ENCODE results near the gene ANKS1B.
A peak's percentile ranks its signal among the peaks of the same experiment; 100 is the strongest.

ANKS1B gene

DNA sequence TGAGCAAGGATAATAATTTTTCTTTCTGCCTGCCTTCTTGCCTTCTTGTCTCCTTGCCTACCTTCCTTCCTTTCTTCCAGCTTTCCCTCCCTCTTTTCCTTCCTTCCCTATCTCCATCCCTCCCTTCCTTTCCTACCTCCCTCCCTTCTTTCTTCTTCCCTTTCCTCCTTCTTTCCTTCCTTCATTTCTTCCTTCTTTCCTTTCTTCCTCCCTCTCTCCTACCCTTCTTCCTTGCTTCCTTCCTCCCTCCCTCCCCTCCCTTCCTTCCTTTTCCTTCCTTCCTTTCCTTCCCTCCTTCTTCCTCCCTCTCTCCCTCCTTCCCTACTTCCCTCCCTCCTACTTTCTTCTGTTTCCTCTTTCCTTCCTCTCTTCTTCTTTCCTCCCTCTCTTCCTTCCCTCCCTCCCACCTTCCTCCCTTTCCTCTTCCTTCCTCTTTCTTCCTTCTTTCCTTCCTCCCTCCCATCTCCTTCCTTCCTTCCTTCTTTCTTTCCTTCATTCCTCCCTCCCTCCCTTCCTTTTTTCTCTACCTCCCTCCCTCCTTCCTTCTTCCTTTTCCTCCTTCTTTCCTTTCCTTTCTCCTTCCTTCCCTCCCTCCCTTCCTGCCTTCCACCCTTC, 1009.9 kb downstream of the ANKS1B start:
- no peak overlapping the region for H3K27ac ChIP-seq (ENCODE audit: extremely low read depth, low read depth, low read length)
- TF ChIP-seq ZNF768 (tag by site-specific recombination; IDR thresholded peaks at IDR 0.05) = no peak
- TF ChIP-seq SALL2 (tag by site-specific recombination; IDR thresholded peaks at IDR 0.05; ENCODE audit: borderline replicate concordance) = 0 out of 2 replicates have a peak, but pooled peaks have one; percentile 32
- no peak for TF ChIP-seq YY1 (tag by site-specific recombination; IDR thresholded peaks at IDR 0.05)
- 0 out of 2 replicates have a peak, but pooled peaks have one; percentile 44 for TF ChIP-seq ZNF704 (tag by site-specific recombination; IDR thresholded peaks at IDR 0.05)
- TF ChIP-seq ZNF148 (tag by site-specific recombination; IDR thresholded peaks at IDR 0.05; ENCODE audit: borderline replicate concordance) = 0 out of 2 replicates have a peak, but pooled peaks have one; percentile 38
- TF ChIP-seq ZNF621 (tag by site-specific recombination; IDR thresholded peaks at IDR 0.05) = 0 out of 2 replicates have a peak, but pooled peaks have one; percentile 38
- TF ChIP-seq ZNF366 (tag by site-specific recombination; conservative IDR thresholded peaks at IDR 0.05) = peak; percentile 95
- TF ChIP-seq ZNF548 (tag by site-specific recombination; IDR thresholded peaks at IDR 0.05) = no peak
- peak; percentile 16; the same call in 1 of the 2 replicates for TF ChIP-seq ZNF777 (tag by site-specific recombination; IDR thresholded peaks at IDR 0.05; ENCODE audit: borderline replicate concordance)
- no peak for TF ChIP-seq KLF7 (tag by site-specific recombination; IDR thresholded peaks at IDR 0.05; ENCODE audit: borderline replicate concordance)
- TF ChIP-seq ZNF114 (tag by site-specific recombination; IDR thresholded peaks at IDR 0.05) = 0 out of 2 replicates have a peak, but pooled peaks have one; percentile 60
- no peak for TF ChIP-seq ZNF202 (tag by site-specific recombination; IDR thresholded peaks at IDR 0.05; ENCODE audit: borderline replicate concordance)
- no peak for TF ChIP-seq ZNF529 (tag by site-specific recombination; IDR thresholded peaks at IDR 0.05; ENCODE audit: insufficient replicate concordance)
- TF ChIP-seq ZNF473 (tag by site-specific recombination; IDR thresholded peaks at IDR 0.05) = 0 out of 2 replicates have a peak, but pooled peaks have one; percentile 33
- no peak for TF ChIP-seq ZBTB21 (tag by site-specific recombination; IDR thresholded peaks at IDR 0.05)
- H3K4me1 ChIP-seq (ENCODE audit: control insufficient read depth, insufficient read depth, low read length) = no peaks in the 10 kb centered on the region
- no peak overlapping the region for H3K4me3 ChIP-seq (ENCODE audit: low read depth, low read length)
- no peaks in the 10 kb centered on the region for H3K9me3 ChIP-seq (ENCODE audit: control insufficient read depth, insufficient read depth, low read depth, low read length)
- CTCF ChIA-PET = interaction anchor here (0.6 kb wide), 1 partner anchor 238 kb away, joined by 6 read pairs; no protein-coding TSS in a partner anchor
- POLR2A ChIA-PET = no interaction called here
- H3K36me3 ChIP-seq (ENCODE audit: control insufficient read depth in 2 of 2, insufficient read depth in 1 of 2, low read length in 2 of 2) = no peaks in the 10 kb centered on the region

GRCh38 chr12:98973395-98973794, 1011.3 kb downstream of the ANKS1B start:
- Histone ChIP-seq H3K27ac (ENCODE audit: extremely low read depth, low read depth, low read length) (no peak overlapping the region), H3K9me3 (ENCODE audit: control insufficient read depth, insufficient read depth, low read depth, low read length) (no peaks in the 10 kb centered on the region), H3K4me1 (ENCODE audit: control insufficient read depth, insufficient read depth, low read length) (no peaks in the 10 kb centered on the region), H3K4me3 (ENCODE audit: low read depth, low read length) (no peak overlapping the region), H3K36me3 (ENCODE audit: control insufficient read depth in 2 of 2, insufficient read depth in 1 of 2, low read length in 2 of 2) (no peaks in the 10 kb centered on the region)
- ChIA-PET POLR2A (no interaction called here), CTCF (no interaction called here)
- TF ChIP-seq, protein P1, sequence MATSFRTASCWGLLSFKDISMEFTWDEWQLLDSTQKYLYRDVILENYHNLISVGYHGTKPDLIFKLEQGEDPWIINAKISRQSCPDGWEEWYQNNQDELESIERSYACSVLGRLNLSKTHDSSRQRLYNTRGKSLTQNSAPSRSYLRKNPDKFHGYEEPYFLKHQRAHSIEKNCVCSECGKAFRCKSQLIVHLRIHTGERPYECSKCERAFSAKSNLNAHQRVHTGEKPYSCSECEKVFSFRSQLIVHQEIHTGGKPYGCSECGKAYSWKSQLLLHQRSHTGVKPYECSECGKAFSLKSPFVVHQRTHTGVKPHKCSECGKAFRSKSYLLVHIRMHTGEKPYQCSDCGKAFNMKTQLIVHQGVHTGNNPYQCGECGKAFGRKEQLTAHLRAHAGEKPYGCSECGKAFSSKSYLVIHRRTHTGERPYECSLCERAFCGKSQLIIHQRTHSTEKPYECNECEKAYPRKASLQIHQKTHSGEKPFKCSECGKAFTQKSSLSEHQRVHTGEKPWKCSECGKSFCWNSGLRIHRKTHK (tag by site-specific recombination; IDR thresholded peaks at IDR 0.05) = no peak
- no peak for TF ChIP-seq ZNF133 (tag by site-specific recombination; IDR thresholded peaks at IDR 0.05)
- no peak for TF ChIP-seq KLF8 (tag by site-specific recombination; IDR thresholded peaks at IDR 0.05)
- no peak for TF ChIP-seq HIC1 (tag by site-specific recombination; IDR thresholded peaks at IDR 0.05)
- TF ChIP-seq ZNF48 (tag by site-specific recombination; IDR thresholded peaks at IDR 0.05) = no peak
- TF ChIP-seq ZNF571 (tag by site-specific recombination; IDR thresholded peaks at IDR 0.05) = no peak

Data from HEK293 (cell line).